ENCODE data around the gene WDR13.

DNA sequence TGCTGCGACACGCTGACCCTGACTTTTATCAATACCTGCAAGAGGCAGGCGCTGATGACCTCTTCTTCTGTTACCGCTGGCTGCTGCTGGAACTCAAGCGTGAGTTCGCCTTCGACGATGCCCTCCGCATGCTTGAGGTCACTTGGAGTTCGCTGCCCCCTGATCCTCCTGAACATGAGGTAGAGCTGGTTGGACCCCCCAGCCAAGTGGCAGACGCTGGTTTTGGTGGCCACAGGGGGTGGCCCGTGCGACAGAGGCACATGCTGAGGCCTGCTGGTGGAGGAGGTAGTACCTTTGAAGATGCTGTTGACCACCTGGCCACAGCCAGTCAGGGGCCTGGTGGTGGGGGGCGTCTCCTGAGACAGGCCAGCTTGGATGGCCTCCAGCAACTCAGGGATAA is 37.2 kb upstream of the WDR13 start:
- no peak for TF ChIP-seq YY1 (IDR thresholded peaks at IDR 0.05; ENCODE audit: insufficient read depth, insufficient read length)
- TF ChIP-seq ZNF274 (IDR thresholded peaks at IDR 0.05; ENCODE audit: low read depth, low read length): no peak

Measured in NT2/D1 (cell line).